CD4-positive, alpha-beta T cell (primary cell): ENCODE results near the gene RSPH10B2. TPM values are rescaled to one million over a fixed set of nuclear protein-coding genes. Genes with fewer than 3 reads are reported as not detected.
A peak's percentile ranks its signal among the peaks of the same experiment; 100 is the strongest.
"Not testable (repeated sequence)": the region's sequence is repeated elsewhere in the genome, so short reads cannot be mapped to it uniquely, and the experiment has no call there.

Experiments
- ATAC-seq: fragments of 200-7000 bp; cut with Tn5 transposase; one replicate; pipeline ENCODE4 v1.10.0; 2022; ENCODE audit warnings: mild to moderate bottlenecking; ENCODE audit not compliant: poor library complexity
- CTCF ChIA-PET: fragments of 350-600 bp; sonication (Branson Sonifier 250); formaldehyde crosslinking; loops from one replicate; lab custom pipeline; 2021; ENCODE audit warnings: antibody characterized with exemption, inconsistent platforms; lab: Charles Lee
- POLR2A ChIA-PET: fragments of 350-600 bp; sonication (Branson Sonifier 250); formaldehyde crosslinking; loops from one replicate; lab custom pipeline; 2021; ENCODE audit warnings: antibody characterized with exemption, inconsistent platforms; lab: Charles Lee
- DNase-seq, 14 experiments: peaks; one replicate each; pipeline ENCODE4 v3.0.0-alpha.2; 2013 to 2020; ENCODE audit warnings: mixed read lengths in 2 of 14
- H3K27ac ChIP-seq, 2 donors: one replicate each; pipeline versions ENCODE4 v1.5.1 to v1.7.0; 2013; ENCODE audit warnings: low read length in 2 of 2, low read depth in 1 of 2, mild to moderate bottlenecking in 1 of 2
- H3K27me3 ChIP-seq, 2 experiments: 1 replicate in 1 of 2; 2 replicates in 1 of 2; pipeline versions ENCODE4 v1.6.1 to v1.7.0; 2013; ENCODE audit warnings: low read length in 2 of 2, control low read depth in 1 of 2, mild to moderate bottlenecking in 1 of 2, moderate library complexity in 1 of 2; ENCODE audit not compliant: insufficient read depth in 2 of 2, control insufficient read depth in 1 of 2
- H3K36me3 ChIP-seq: one replicate; pipeline ENCODE4 v1.6.1; 2013; ENCODE audit warnings: low read length, control low read depth; ENCODE audit not compliant: insufficient read depth
- H3K4me1 ChIP-seq: one replicate; pipeline ENCODE4 v1.6.1; 2013; ENCODE audit warnings: low read length, control low read depth; ENCODE audit not compliant: insufficient read depth
- H3K4me3 ChIP-seq: one replicate; pipeline ENCODE4 v1.5.1; 2013; ENCODE audit warnings: mild to moderate bottlenecking, low read length, moderate library complexity
- H3K9me3 ChIP-seq, 2 experiments: 1 replicate in 1 of 2; 2 replicates in 1 of 2; pipeline versions ENCODE4 v1.6.1 to v1.7.0; 2013; ENCODE audit warnings: low read length in 2 of 2, mild to moderate bottlenecking in 2 of 2, control low read depth in 1 of 2, moderate library complexity in 1 of 2; ENCODE audit not compliant: control insufficient read depth in 1 of 2, insufficient read depth in 1 of 2
- H3K27ac Mint-ChIP-seq: one replicate; pipeline ENCODE4 v1.8.0; 2020; ENCODE audit warnings: mixed read lengths
- H3K27me3 Mint-ChIP-seq: one replicate; pipeline ENCODE4 v1.8.0; 2021; ENCODE audit warnings: mixed read lengths
- H3K36me3 Mint-ChIP-seq: one replicate; pipeline ENCODE4 v1.8.0; 2021; ENCODE audit warnings: low read depth, mixed read lengths
- H3K4me1 Mint-ChIP-seq: one replicate; pipeline ENCODE4 v1.8.0; 2021; ENCODE audit warnings: low read depth, mixed read lengths
- H3K4me3 Mint-ChIP-seq: one replicate; pipeline ENCODE4 v1.8.0; 2020; ENCODE audit warnings: mild to moderate bottlenecking, mixed read lengths
- H3K9me3 Mint-ChIP-seq: one replicate; pipeline ENCODE4 v1.8.0; 2020; ENCODE audit warnings: mixed read lengths
- CTCF ChIP-seq: fragments of 200-600 bp; IDR thresholded peaks from one replicate; pipeline ENCODE4 v1.8.0; 2022; ENCODE audit warnings: antibody characterized with exemption, mild to moderate bottlenecking
- intact Hi-C, 2 experiments: fragments of 100-400 bp; cut with DNase I in 1 of 2; cut with micrococcal nuclease in 1 of 2; formaldehyde crosslinking; loops; one replicate each; pipeline versions ENCODE4 v1.15.1 to v1.9.0; 2023 to 2025; cut with DNase I, micrococcal nuclease
- total RNA-seq, 174 experiments: library from RNA in 2 of 174; stranded (reverse) in 2 of 174; gene quantifications; one replicate each; pipeline ENCODE4 v1.2.3 and lab custom pipeline; 2021 to 2026

The RSPH10B2 gene
- total RNA-seq, 2 experiments from 2014 or later: not detected

GRCh38 chr7:6727663-6728062, 26.2 kb upstream of the RSPH10B2 start:
- Histone ChIP-seq H3K27me3 (no peaks in the 10 kb centered on the region), H3K27ac (no peak overlapping the region), H3K36me3 (peaks cover 5% of the 10 kb centered on the region), H3K4me3 (no peak overlapping the region), H3K4me1 (peaks cover 22% of the 10 kb centered on the region), H3K9me3 (no peaks in the 10 kb centered on the region)
- POLR2A ChIA-PET: interaction anchor here (0.6 kb wide), 1 partner anchor 24 kb away, joined by 4 read pairs; no protein-coding TSS in a partner anchor
- DNase-seq: no peak
- no peak overlapping the region for H3K27ac Mint-ChIP-seq
- CTCF ChIA-PET: no interaction called here
- no peak for TF ChIP-seq CTCF
- H3K4me1 Mint-ChIP-seq: peaks cover 21% of the 10 kb centered on the region
- intact Hi-C loops: loop anchor here in 1 of 2 experiments (1.0 to 5.0 kb wide), 2 partner anchors 22 to 105 kb away; no protein-coding TSS in a partner anchor
- H3K36me3 Mint-ChIP-seq: peaks cover 26% of the 10 kb centered on the region
- no peaks in the 10 kb centered on the region for H3K27me3 Mint-ChIP-seq
- H3K4me3 Mint-ChIP-seq: peak overlapping the region; percentile 62
- ATAC-seq: no peak
- H3K9me3 Mint-ChIP-seq: no peaks in the 10 kb centered on the region

GRCh38 chr7:6728893-6729491, 24.9 kb upstream of the RSPH10B2 start:
- H3K27me3 Mint-ChIP-seq, H3K9me3 ChIP-seq, H3K27me3 ChIP-seq, POLR2A ChIA-PET, DNase-seq, ATAC-seq, H3K9me3 Mint-ChIP-seq, CTCF ChIA-PET: not testable (repeated sequence)
- Mint-ChIP-seq H3K36me3 (peaks cover 37% of the 10 kb centered on the region), H3K4me3 (peak overlapping the region; percentile 88), H3K4me1 (peaks cover 21% of the 10 kb centered on the region), H3K27ac (peak overlapping the region; percentile 83)
- intact Hi-C loops: loop anchor here in 1 of 2 experiments (5.0 kb wide), 1 partner anchor 103 kb away; no protein-coding TSS in a partner anchor
- peaks cover 16% of the 10 kb centered on the region for H3K36me3 ChIP-seq
- H3K4me1 ChIP-seq: peaks cover 22% of the 10 kb centered on the region
- peak overlapping the region; percentile 72 to 75 for H3K27ac ChIP-seq
- H3K4me3 ChIP-seq: peak overlapping the region; percentile 90

GRCh38 chr7:6729492-6730342, 24.2 kb upstream of the RSPH10B2 start:
- ChIA-PET POLR2A (no interaction called here), CTCF (no interaction called here)
- peaks cover 21% of the 10 kb centered on the region for H3K4me1 Mint-ChIP-seq
- H3K9me3 Mint-ChIP-seq: no peaks in the 10 kb centered on the region
- intact Hi-C loops: loop anchor here in 1 of 2 experiments (5.0 kb wide), 1 partner anchor 103 kb away; no protein-coding TSS in a partner anchor
- peaks cover 45% of the 10 kb centered on the region for H3K36me3 Mint-ChIP-seq
- Histone ChIP-seq H3K27ac (peak overlapping the region; percentile 72 to 75), H3K4me1 (peaks cover 22% of the 10 kb centered on the region), H3K9me3 (no peaks in the 10 kb centered on the region), H3K4me3 (peak overlapping the region; percentile 90), H3K27me3 (no peaks in the 10 kb centered on the region), H3K36me3 (peaks cover 20% of the 10 kb centered on the region)
- ATAC-seq (peak; percentile 95), DNase-seq (peak; percentile 57 to 91 (median 76))
- no peak for TF ChIP-seq CTCF
- peak overlapping the region; percentile 83 for H3K27ac Mint-ChIP-seq
- peak overlapping the region; percentile 88 for H3K4me3 Mint-ChIP-seq
- no peaks in the 10 kb centered on the region for H3K27me3 Mint-ChIP-seq
